Endothelial cell of umbilical vein (primary cell): ENCODE data around the gene RGS6. TPM values are rescaled to one million over a fixed set of nuclear protein-coding genes. Genes with fewer than 3 reads are reported as not detected.

Experiments
- BruUV-seq: library from RNA; stranded (reverse); fragments of 400-500 nt; replicated peaks from 2 replicates; lab custom pipeline; 2021; lab: Mats Ljungman, UMichigan
- CTCF ChIA-PET: fragments of 300-600, 350-600 bp; sonication (Branson Sonifier 250); formaldehyde crosslinking; loops from one replicate; lab custom pipeline; 2021; ENCODE audit warnings: antibody characterized with exemption, inconsistent platforms; lab: Charles Lee
- POLR2A ChIA-PET: fragments of 300-600, 350-600 bp; sonication (Branson Sonifier 250); formaldehyde crosslinking; loops from one replicate; lab custom pipeline; 2021; ENCODE audit warnings: antibody characterized with exemption, inconsistent platforms; lab: Charles Lee
- DNase-seq: peaks from one replicate; pipeline ENCODE4 v3.0.0-alpha.2; 2011; ENCODE audit warnings: low read depth, low spot score
- FAIRE-seq: peaks from 2 replicates; lab custom pipeline; 2011; peaks lifted over from hg19 to GRCh38; lab: Jason Lieb, UNC
- H2AFZ ChIP-seq: 2 replicates; pipeline ENCODE4 v1.6.0; 2012; ENCODE audit warnings: low read depth, low read length, control low read depth, inconsistent platforms
- H3K27ac ChIP-seq: 2 replicates; pipeline ENCODE4 v1.5.1; 2011; ENCODE audit warnings: low read depth, mild to moderate bottlenecking, control low read depth, low read length, moderate library complexity; ENCODE audit not compliant: insufficient read depth
- H3K27me3 ChIP-seq, 2 experiments: 2 replicates each; pipeline versions ENCODE4 v1.6.0 to v1.6.1; 2011; ENCODE audit warnings: low read length in 2 of 2, mixed read lengths in 1 of 2; ENCODE audit not compliant: control insufficient read depth in 2 of 2, insufficient read depth in 2 of 2
- H3K36me3 ChIP-seq, 2 experiments: 2 replicates in 1 of 2; 3 replicates in 1 of 2; pipeline ENCODE4 v1.5.1; 2011; ENCODE audit warnings: low read length in 2 of 2, mild to moderate bottlenecking in 1 of 2, moderate library complexity in 1 of 2; ENCODE audit not compliant: control insufficient read depth in 2 of 2, insufficient read depth in 2 of 2; ENCODE audit errors: extremely low read depth in 1 of 2
- H3K4me1 ChIP-seq: 3 replicates; pipeline ENCODE4 v1.5.1; 2011; ENCODE audit warnings: mild to moderate bottlenecking, low read length; ENCODE audit not compliant: control insufficient read depth, insufficient read depth; ENCODE audit errors: extremely low read depth
- H3K4me2 ChIP-seq: 2 replicates; pipeline ENCODE4 v1.6.1; 2011; ENCODE audit warnings: low read length, control low read depth, mixed read lengths; ENCODE audit not compliant: insufficient read depth
- H3K4me3 ChIP-seq, 3 experiments: fragments of 200-600 bp in 1 of 3; sonication (generic), shearing (Covaris generic) in 1 of 3; replicated peaks in 1 of 3; 2 replicates each; pipeline ENCODE4 v1.5.1; 2011 to 2016; ENCODE audit warnings: control low read depth in 3 of 3, low read length in 3 of 3, mild to moderate bottlenecking in 2 of 3, inconsistent platforms in 1 of 3, low read depth in 1 of 3, moderate library complexity in 1 of 3; ENCODE audit not compliant: insufficient read depth in 1 of 3
- H3K79me2 ChIP-seq: 2 replicates; pipeline ENCODE4 v1.6.0; 2012; ENCODE audit warnings: low read length, inconsistent platforms; ENCODE audit not compliant: control insufficient read depth, insufficient read depth
- H3K9ac ChIP-seq: replicated peaks from 2 replicates; pipeline ENCODE3; 2011; ENCODE audit warnings: low read length, control low read depth; ENCODE audit not compliant: insufficient read depth; ENCODE audit errors: extremely low read depth
- H3K9me1 ChIP-seq: replicated peaks from 3 replicates; pipeline ENCODE4 v1.6.0; 2011; ENCODE audit warnings: mild to moderate bottlenecking, low read length; ENCODE audit not compliant: control insufficient read depth, insufficient read depth; ENCODE audit errors: extremely low read depth
- H3K9me3 ChIP-seq: replicated peaks from 2 replicates; pipeline ENCODE4 v1.5.1; 2012; ENCODE audit warnings: low read length, inconsistent platforms; ENCODE audit not compliant: control insufficient read depth, insufficient read depth
- H4K20me1 ChIP-seq: replicated peaks from 2 replicates; pipeline ENCODE3; 2011; ENCODE audit warnings: mild to moderate bottlenecking, low read length; ENCODE audit not compliant: control insufficient read depth, insufficient read depth; ENCODE audit errors: extremely low read depth
- CTCF ChIP-seq, 2 donors: IDR thresholded peaks; 1 replicate in 1 of 2; 2 replicates in 1 of 2; pipeline ENCODE4 v1.5.1; 2011; ENCODE audit warnings: low read length in 2 of 2, mild to moderate bottlenecking in 2 of 2, moderate library complexity in 2 of 2, control low read depth in 1 of 2, inconsistent platforms in 1 of 2, low read depth in 1 of 2; ENCODE audit not compliant: insufficient read depth in 1 of 2; ENCODE audit errors: extremely low read depth in 1 of 2
- EZH2 ChIP-seq: IDR thresholded peaks from 2 replicates; pipeline ENCODE4 v1.6.1; 2012; ENCODE audit warnings: borderline replicate concordance, low read depth, mild to moderate bottlenecking, moderate library complexity, low read length, inconsistent platforms; ENCODE audit not compliant: severe bottlenecking
- FOS ChIP-seq: IDR thresholded peaks from 2 replicates; pipeline ENCODE4 v1.6.1; 2011; ENCODE audit warnings: mild to moderate bottlenecking, low read length, moderate library complexity, borderline replicate concordance; ENCODE audit not compliant: insufficient read depth
- GATA2 ChIP-seq: IDR thresholded peaks from 2 replicates; pipeline ENCODE4 v1.7.0; 2011; ENCODE audit warnings: low read depth, mild to moderate bottlenecking, moderate library complexity, mixed read lengths, low read length; ENCODE audit not compliant: insufficient read length, insufficient read depth
- JUN ChIP-seq: IDR thresholded peaks from 2 replicates; pipeline ENCODE4 v1.6.1; 2011; ENCODE audit warnings: borderline replicate concordance, low read depth; ENCODE audit not compliant: insufficient read length, insufficient read depth
- MAX ChIP-seq: IDR thresholded peaks from 2 replicates; pipeline ENCODE4 v1.6.1; 2011; ENCODE audit not compliant: insufficient read depth, insufficient read length
- MYC ChIP-seq: IDR thresholded peaks from one replicate; pipeline ENCODE4 v1.6.1; 2011; ENCODE audit warnings: mild to moderate bottlenecking, low read depth, low read length
- POLR2A ChIP-seq: IDR thresholded peaks from 2 replicates; pipeline ENCODE4 v1.6.1; 2012; ENCODE audit warnings: low read depth, mild to moderate bottlenecking, control low read depth, low read length
- POLR2AphosphoS5 ChIP-seq: IDR thresholded peaks from 2 replicates; pipeline ENCODE4 v1.6.1; 2012; ENCODE audit warnings: low read depth, mild to moderate bottlenecking, control low read depth, low read length, moderate library complexity; ENCODE audit not compliant: insufficient read depth
- dilution Hi-C: fragments of 300-500 bp; cut with MboI; formaldehyde crosslinking; loops from one replicate; pipeline ENCODE4 v1.15.0; 2019; ENCODE audit warnings: low sequenced_read_pairs; ENCODE audit not compliant: extremely low pct_ligation_motif_present
- intact Hi-C: fragments of 100-400 bp; cut with micrococcal nuclease; formaldehyde crosslinking; loops from one replicate; pipeline ENCODE4 v1.10.0; 2022
- polyA plus RNA-seq, 4 experiments: library from polyadenylated mRNA; depleted of rRNA in 3 of 4; stranded (reverse) in 3 of 4; unstranded in 1 of 4; fragments of >200 nt; gene quantifications; 2 replicates each; pipeline versions ENCODE4 v1.2.1 to v1.2.3, GENCODE V29; 2011 to 2012; ENCODE audit warnings: missing spikeins in 1 of 4
- total RNA-seq: library from RNA; stranded (reverse); gene quantifications from 2 replicates; pipeline ENCODE4 v1.2.3, GENCODE V29; 2021

Gene RGS6
- total and polyA plus RNA-seq, 2 donors (not counting 3 experiments of a cell fraction or from before 2014, with no cell fraction given) = not detected

- TF ChIP-seq MAX = no peak
- TF ChIP-seq MYC = no peak
- no peak for TF ChIP-seq POLR2AphosphoS5
- TF ChIP-seq CTCF (IDR thresholded peaks at IDR 0.05; ENCODE audit: extremely low read depth in 1 of 2, insufficient read depth in 1 of 2, low read depth in 1 of 2, low read length in 2 of 2) = no peak
- TF ChIP-seq POLR2A = no peak
- TF ChIP-seq FOS = no peak
- TF ChIP-seq JUN = no peak
- TF ChIP-seq EZH2 = no peak
- TF ChIP-seq GATA2 = no peak
Observed at GRCh38 chr14:71966528-71966927, 34.3 kb downstream of the RGS6 start.

More at GRCh38 chr14:71966528-71966927, 34.3 kb downstream of the RGS6 start:
- Histone ChIP-seq H3K4me2 (no peak overlapping the region), H4K20me1 (no peaks in the 10 kb centered on the region), H2AFZ (no peak overlapping the region), H3K4me1 (no peaks in the 10 kb centered on the region), H3K27me3 (no peaks in the 10 kb centered on the region), H3K9ac (no peak overlapping the region), H3K9me3 (no peaks in the 10 kb centered on the region), H3K36me3 (no peaks in the 10 kb centered on the region), H3K9me1 (no peaks in the 10 kb centered on the region), H3K79me2 (no peaks in the 10 kb centered on the region), H3K27ac (no peak overlapping the region), H3K4me3 (no peak overlapping the region)
- FAIRE-seq (no peak), DNase-seq (no peak)
- BruUV-seq = no TSS peak
- dilution Hi-C loops (no loop called here), intact Hi-C loops (no loop called here)
- ChIA-PET CTCF (no interaction called here), POLR2A (no interaction called here)
